NT2/D1 (cell line): Measurements from ENCODE around the gene INS.
A peak's percentile ranks its signal among the peaks of the same experiment; 100 is the strongest.

Source experiments
- DNase-seq: peaks from one replicate; pipeline ENCODE4 v3.0.0-alpha.2; 2011; ENCODE audit warnings: low read depth, low spot score
- H3K27me3 ChIP-seq: 2 replicates; pipeline ENCODE4 v1.6.0; 2011; ENCODE audit warnings: mild to moderate bottlenecking; ENCODE audit not compliant: insufficient read length, insufficient read depth
- H3K36me3 ChIP-seq: 2 replicates; pipeline ENCODE4 v1.6.1; 2011; ENCODE audit warnings: mild to moderate bottlenecking, low read length, mixed read lengths; ENCODE audit not compliant: insufficient read depth, insufficient read length
- H3K4me1 ChIP-seq: 2 replicates; pipeline ENCODE4 v1.5.1; 2011; ENCODE audit not compliant: insufficient read depth, insufficient read length
- H3K4me3 ChIP-seq: 2 replicates; pipeline ENCODE4 v1.5.1; 2011; ENCODE audit warnings: low read depth; ENCODE audit not compliant: insufficient read length
- H3K9ac ChIP-seq: 2 replicates; pipeline ENCODE4 v1.6.0; 2011; ENCODE audit warnings: low read depth; ENCODE audit not compliant: insufficient read length
- H3K9me3 ChIP-seq: 2 replicates; pipeline ENCODE4 v1.5.1; 2011; ENCODE audit warnings: mild to moderate bottlenecking, low read length; ENCODE audit not compliant: insufficient read depth
- SUZ12 ChIP-seq: IDR thresholded peaks from 2 replicates; pipeline ENCODE4 v1.6.1; 2011; ENCODE audit not compliant: insufficient read length, insufficient read depth; ENCODE audit errors: extremely low read depth
- YY1 ChIP-seq: IDR thresholded peaks from 2 replicates; pipeline ENCODE4 v1.6.1; 2011; ENCODE audit not compliant: insufficient read length, insufficient read depth
- ZNF274 ChIP-seq: IDR thresholded peaks from 2 replicates; pipeline ENCODE4 v1.6.1; 2011; ENCODE audit warnings: mild to moderate bottlenecking, low read depth, low read length

The INS gene

DNA sequence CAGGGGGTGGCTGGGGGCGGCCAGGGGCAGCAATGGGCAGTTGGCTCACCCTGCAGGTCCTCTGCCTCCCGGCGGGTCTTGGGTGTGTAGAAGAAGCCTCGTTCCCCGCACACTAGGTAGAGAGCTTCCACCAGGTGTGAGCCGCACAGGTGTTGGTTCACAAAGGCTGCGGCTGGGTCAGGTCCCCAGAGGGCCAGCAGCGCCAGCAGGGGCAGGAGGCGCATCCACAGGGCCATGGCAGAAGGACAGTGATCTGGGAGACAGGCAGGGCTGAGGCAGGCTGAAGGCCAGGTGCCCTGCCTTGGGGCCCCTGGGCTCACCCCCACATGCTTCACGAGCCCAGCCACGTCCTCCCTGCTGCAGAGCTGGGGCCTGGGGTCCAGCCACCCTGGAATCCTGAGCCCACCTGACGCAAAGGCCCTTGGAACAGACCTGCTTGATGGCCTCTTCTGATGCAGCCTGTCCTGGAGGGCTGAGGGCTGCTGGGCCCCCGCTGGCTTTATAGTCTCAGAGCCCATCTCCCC is at the start of gene INS:
INS (minus strand) TSS at position 474 of the 524 bp plus-strand sequence; CDS start at position 236, 238 bp downstream.
- DNase-seq = no peak
- Histone ChIP-seq H3K27me3 (peaks cover 3% of the 10 kb centered on the region), H3K36me3 (no peaks in the 10 kb centered on the region), H3K4me3 (no peak within 1 kb of the TSS), H3K9ac (no peak within 1 kb of the TSS), H3K4me1 (peaks cover 5% of the 10 kb centered on the region), H3K9me3 (no peaks in the 10 kb centered on the region)
- TF ChIP-seq SUZ12 (no peak), ZNF274 (no peak), YY1 (no peak)

DNA sequence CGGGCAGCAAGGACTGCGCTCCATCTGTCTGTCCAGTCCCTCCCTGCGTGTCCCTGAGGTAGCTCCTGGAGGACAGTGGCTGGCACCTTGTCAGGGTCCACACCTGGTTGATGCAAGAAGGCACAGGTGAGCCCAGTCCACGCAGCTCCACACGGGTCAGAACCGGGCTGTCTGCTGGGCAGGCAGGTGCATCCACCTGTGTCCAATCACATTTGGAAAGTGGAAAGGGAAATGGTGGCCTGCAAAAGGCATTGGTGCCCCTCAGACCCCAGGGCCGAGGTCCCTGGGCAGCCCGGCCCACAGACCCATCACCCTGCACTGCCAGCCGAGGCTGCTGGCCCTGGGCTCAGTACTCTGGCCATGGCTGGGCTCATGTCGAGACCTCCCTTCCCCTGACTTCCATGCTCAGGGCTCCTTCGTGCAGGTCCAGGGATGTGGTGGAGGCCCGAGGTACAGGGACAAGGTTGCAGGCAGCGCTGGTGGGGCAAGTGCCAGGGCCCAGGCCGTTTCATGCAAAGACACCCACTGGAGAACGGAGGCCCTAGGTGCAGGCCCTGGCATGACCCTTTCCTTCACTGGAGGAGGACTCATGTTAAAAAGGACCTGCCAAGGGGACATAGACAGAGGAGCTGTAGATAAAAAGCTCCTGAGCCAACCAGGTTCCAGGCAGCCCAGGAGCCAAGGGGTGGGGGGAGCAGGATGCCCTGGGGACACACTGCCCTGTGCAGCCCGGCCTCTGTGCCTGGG is 49.5 kb upstream of the INS start:
- no peak overlapping the region for H3K4me3 ChIP-seq
- no peak for DNase-seq
- TF ChIP-seq YY1 = no peak
- TF ChIP-seq ZNF274 = no peak
- no peak for TF ChIP-seq SUZ12
- H3K4me1 ChIP-seq = peaks cover 23% of the 10 kb centered on the region
- H3K27me3 ChIP-seq = no peaks in the 10 kb centered on the region
- H3K9me3 ChIP-seq = no peaks in the 10 kb centered on the region
- H3K36me3 ChIP-seq = no peaks in the 10 kb centered on the region
- peak overlapping the region; percentile 25 for H3K9ac ChIP-seq

DNA sequence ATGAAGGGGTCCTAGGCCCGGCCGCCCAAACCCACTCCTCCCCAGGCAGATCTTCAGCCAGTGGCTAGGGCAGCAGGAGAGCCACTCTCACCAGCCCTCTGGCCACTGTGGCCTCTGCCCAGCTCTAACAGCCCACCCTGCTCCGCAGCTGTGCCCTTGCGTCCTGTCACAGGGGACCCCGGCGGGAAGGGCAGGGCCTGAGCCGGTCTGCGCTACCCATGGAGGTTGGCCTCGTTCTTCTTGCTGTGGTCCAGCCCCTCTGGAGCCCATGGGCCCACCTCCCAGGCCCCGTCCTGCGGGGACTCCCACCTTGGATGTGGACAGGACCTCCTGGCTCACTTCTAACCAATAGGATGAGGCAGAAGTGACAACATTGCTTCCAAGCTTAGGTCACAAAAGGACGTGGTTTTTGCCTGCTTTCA is 48.9 kb upstream of the INS start:
- no peak overlapping the region for H3K9ac ChIP-seq
- H3K4me1 ChIP-seq = peaks cover 24% of the 10 kb centered on the region
- TF ChIP-seq ZNF274 = no peak
- no peak for DNase-seq
- no peak overlapping the region for H3K4me3 ChIP-seq
- no peaks in the 10 kb centered on the region for H3K36me3 ChIP-seq
- H3K9me3 ChIP-seq = no peaks in the 10 kb centered on the region
- no peaks in the 10 kb centered on the region for H3K27me3 ChIP-seq

DNA sequence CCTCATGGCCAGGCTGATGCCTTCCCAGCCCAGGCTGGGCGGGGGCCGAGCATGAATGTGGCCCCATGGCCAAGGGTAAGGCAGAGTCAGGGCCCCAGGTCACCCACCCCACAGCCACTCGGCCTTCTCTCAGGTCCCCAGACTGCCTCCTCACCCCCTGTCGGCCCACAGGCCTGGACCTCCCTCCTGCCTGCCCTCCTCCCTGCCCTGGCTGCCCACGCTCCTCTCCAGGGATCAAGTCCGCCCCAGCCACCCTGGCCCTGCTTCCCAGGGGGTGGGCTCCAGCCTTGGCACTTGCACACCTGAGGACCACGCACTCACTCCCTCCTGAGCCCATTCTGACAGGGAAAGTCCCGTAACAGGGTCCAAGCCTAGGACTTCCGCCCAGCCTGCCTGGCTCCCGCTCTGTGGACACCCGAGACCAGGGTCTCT is 48.4 kb upstream of the INS start:
- Histone ChIP-seq H3K9ac (no peak overlapping the region), H3K36me3 (no peaks in the 10 kb centered on the region), H3K4me3 (no peak overlapping the region), H3K4me1 (peaks cover 26% of the 10 kb centered on the region), H3K9me3 (no peaks in the 10 kb centered on the region), H3K27me3 (no peaks in the 10 kb centered on the region)
- TF ChIP-seq SUZ12 = no peak
- no peak for TF ChIP-seq YY1
- no peak for TF ChIP-seq ZNF274
- no peak for DNase-seq

DNA sequence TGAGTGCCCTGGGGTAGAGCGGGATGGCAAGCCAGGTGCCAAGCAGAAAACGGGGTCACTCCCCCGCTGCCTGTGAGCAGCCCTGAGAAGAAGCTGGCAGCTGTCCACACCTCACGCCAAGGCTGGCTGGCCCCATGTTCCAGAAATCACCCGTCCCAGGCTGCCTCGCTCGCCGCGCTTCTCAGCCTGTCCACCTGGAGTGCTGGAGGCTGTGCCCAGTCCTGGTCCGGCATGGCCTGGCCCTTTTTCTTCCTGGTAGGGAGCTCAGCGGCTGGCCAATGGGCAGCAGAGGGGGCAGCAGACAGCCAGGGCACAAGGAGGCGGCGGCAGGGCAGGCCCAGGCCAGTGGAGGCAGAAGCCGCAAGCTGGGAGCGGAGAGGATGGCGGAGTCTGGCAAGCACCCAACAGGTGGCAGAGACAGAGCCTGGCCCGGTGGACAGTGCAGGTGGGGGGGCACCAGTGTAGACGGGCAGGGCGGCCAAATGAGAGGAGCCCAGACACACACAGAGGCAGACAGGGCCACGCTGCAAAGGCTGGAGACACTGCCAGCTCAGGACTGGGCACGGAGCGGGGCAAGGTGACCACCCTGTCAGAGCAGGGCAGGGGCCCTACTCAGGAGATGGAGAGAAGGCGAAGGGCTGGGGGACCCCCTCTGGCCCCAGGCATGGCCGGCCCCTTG is 47.8 kb upstream of the INS start:
- peaks cover 26% of the 10 kb centered on the region for H3K4me1 ChIP-seq
- no peak for DNase-seq
- H3K4me3 ChIP-seq = no peak overlapping the region
- H3K27me3 ChIP-seq = no peaks in the 10 kb centered on the region
- no peak overlapping the region for H3K9ac ChIP-seq
- no peak for TF ChIP-seq YY1
- TF ChIP-seq SUZ12 = no peak
- no peak for TF ChIP-seq ZNF274
- no peaks in the 10 kb centered on the region for H3K36me3 ChIP-seq
- no peaks in the 10 kb centered on the region for H3K9me3 ChIP-seq

DNA sequence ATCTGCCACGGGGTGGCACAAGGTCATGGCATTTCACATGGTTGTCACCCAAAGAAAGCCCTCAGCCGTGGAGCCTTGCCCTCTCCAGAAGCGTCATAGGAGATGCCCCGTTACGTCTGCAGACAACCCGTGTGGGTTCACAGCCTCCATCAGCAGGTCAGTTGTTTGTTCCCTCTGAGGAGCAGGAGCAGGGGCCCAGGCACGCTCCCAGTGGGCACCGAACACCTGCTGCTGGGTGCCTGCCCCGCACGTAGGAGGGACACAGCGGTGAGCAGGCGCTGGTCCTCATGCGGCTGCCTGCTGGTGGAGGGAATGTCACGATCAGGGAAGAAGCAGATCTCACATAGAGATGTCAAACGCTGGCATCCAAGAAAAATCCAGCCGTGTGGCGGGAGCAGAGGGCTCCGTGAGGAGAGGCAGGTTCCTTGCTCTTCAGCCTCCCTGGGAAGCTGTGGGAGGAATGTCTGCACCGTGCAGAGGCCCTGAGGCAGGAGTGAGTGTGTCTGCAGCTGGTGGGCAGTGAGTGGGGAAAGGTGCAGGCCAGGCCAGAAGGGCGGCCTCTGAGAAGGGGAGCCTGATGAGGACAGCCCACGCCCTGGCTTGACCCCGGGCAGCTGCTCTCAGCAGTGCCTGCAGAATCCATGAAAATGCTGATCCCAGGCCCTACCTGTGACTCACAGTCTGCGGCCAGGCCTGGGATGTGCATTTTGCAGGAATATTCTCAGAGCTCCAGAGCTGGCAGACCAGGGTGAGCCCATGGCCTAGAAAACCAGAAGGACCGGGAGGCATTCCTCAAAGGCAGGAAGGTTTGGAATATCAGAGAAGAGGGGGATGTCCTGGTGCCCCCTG is 47.0 kb upstream of the INS start:
- Histone ChIP-seq H3K36me3 (no peaks in the 10 kb centered on the region), H3K4me3 (no peak overlapping the region), H3K9ac (peak overlapping the region; percentile 27), H3K4me1 (peaks cover 26% of the 10 kb centered on the region), H3K9me3 (no peaks in the 10 kb centered on the region), H3K27me3 (no peaks in the 10 kb centered on the region)
- no peak for TF ChIP-seq YY1
- no peak for TF ChIP-seq ZNF274
- TF ChIP-seq SUZ12 = no peak
- DNase-seq = no peak

DNA sequence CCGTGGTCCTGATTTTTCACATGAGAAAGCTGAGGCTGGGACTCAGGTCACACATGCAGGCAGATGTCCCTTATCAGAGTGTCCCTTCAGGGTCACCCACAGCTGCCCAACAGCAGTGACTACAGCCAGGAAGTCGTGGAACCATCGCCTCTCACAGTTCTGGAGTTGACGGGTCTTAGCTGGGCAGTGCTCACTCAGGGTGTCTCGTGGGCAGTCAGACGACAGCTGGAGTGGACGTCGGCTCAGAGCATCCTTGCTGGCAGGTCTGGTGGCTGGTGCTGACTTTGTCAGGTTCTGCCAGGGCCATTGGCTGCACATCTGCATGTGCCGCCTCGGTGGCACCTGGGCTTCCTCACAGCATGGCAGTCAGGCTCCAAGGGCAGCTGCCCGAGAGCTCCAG is 46.2 kb upstream of the INS start:
- no peak overlapping the region for H3K9ac ChIP-seq
- peaks cover 22% of the 10 kb centered on the region for H3K4me1 ChIP-seq
- no peak for DNase-seq
- TF ChIP-seq ZNF274 (no peak), SUZ12 (no peak), YY1 (no peak)
- H3K36me3 ChIP-seq = no peaks in the 10 kb centered on the region
- H3K9me3 ChIP-seq = no peaks in the 10 kb centered on the region
- no peak overlapping the region for H3K4me3 ChIP-seq
- H3K27me3 ChIP-seq = no peaks in the 10 kb centered on the region
